ENCODE measurements around the gene RPP25L.

Gene RPP25L

GRCh38 chr9:34650816-34651215 is 38.9 kb upstream of the RPP25L start:
- Histone ChIP-seq H3K4me3 (replicated peaks; ENCODE audit: insufficient read depth, low read length) (no peak overlapping the region), H3K27ac (replicated peaks) (no peak overlapping the region)

GRCh38 chr9:34648673-34649072 is 36.8 kb upstream of the RPP25L start:
- TF ChIP-seq GABPA (IDR thresholded peaks at IDR 0.05; ENCODE audit: low read depth) = no peak
- H3K27ac ChIP-seq (replicated peaks) = no peak overlapping the region
- DNase-seq (ENCODE audit: low read depth in 1 of 2, low spot score in 1 of 2) = no peak
- H3K4me3 ChIP-seq (replicated peaks; ENCODE audit: insufficient read depth, low read length) = no peak overlapping the region
- no peaks in the 10 kb centered on the region for H3K27me3 ChIP-seq (ENCODE audit: insufficient read depth, poor library complexity, severe bottlenecking)

More at GRCh38 chr9:34650816-34651215, 38.9 kb upstream of the RPP25L start:
- H3K27me3 ChIP-seq (ENCODE audit: insufficient read depth, poor library complexity, severe bottlenecking) = no peaks in the 10 kb centered on the region
- no peak for DNase-seq (ENCODE audit: low read depth in 1 of 2, low spot score in 1 of 2)
- TF ChIP-seq POLR2AphosphoS5 (IDR thresholded peaks at IDR 0.05; ENCODE audit: low read depth) (no peak), GABPA (IDR thresholded peaks at IDR 0.05; ENCODE audit: low read depth) (no peak), SPI1 (IDR thresholded peaks at IDR 0.05; ENCODE audit: borderline replicate concordance, low read depth) (no peak), CTCF (IDR thresholded peaks at IDR 0.05; ENCODE audit: insufficient read depth, low read length) (no peak), REST (IDR thresholded peaks at IDR 0.05; ENCODE audit: insufficient replicate concordance, low read depth) (no peak)

- Histone ChIP-seq H3K27me3 (ENCODE audit: insufficient read depth, poor library complexity, severe bottlenecking) (no peaks in the 10 kb centered on the region), H3K4me3 (replicated peaks; ENCODE audit: insufficient read depth, low read length) (peak overlapping the region; percentile 72), H3K27ac (replicated peaks) (no peak overlapping the region)
- DNase-seq (ENCODE audit: low read depth in 1 of 2, low spot score in 1 of 2) = no peak
- TF ChIP-seq GABPA (IDR thresholded peaks at IDR 0.05; ENCODE audit: low read depth) (no peak), CTCF (IDR thresholded peaks at IDR 0.05; ENCODE audit: insufficient read depth, low read length) (no peak), SPI1 (IDR thresholded peaks at IDR 0.05; ENCODE audit: borderline replicate concordance, low read depth) (no peak), REST (IDR thresholded peaks at IDR 0.05; ENCODE audit: insufficient replicate concordance, low read depth) (no peak), POLR2AphosphoS5 (IDR thresholded peaks at IDR 0.05; ENCODE audit: low read depth) (no peak)
Measured at GRCh38 chr9:34647651-34648050, 35.8 kb upstream of the RPP25L start.

- Histone ChIP-seq H3K27ac (replicated peaks) (peak overlapping the region; percentile 69), H3K4me3 (replicated peaks; ENCODE audit: insufficient read depth, low read length) (peak overlapping the region; percentile 72), H3K27me3 (ENCODE audit: insufficient read depth, poor library complexity, severe bottlenecking) (no peaks in the 10 kb centered on the region)
- no peak for TF ChIP-seq REST (IDR thresholded peaks at IDR 0.05; ENCODE audit: insufficient replicate concordance, low read depth)
- no peak for TF ChIP-seq GABPA (IDR thresholded peaks at IDR 0.05; ENCODE audit: low read depth)
- no peak for TF ChIP-seq CTCF (IDR thresholded peaks at IDR 0.05; ENCODE audit: insufficient read depth, low read length)
- TF ChIP-seq POLR2AphosphoS5 (IDR thresholded peaks at IDR 0.05; ENCODE audit: low read depth) = no peak
- no peak for TF ChIP-seq SPI1 (IDR thresholded peaks at IDR 0.05; ENCODE audit: borderline replicate concordance, low read depth)
- DNase-seq (ENCODE audit: low read depth in 1 of 2, low spot score in 1 of 2) = no peak
Measured at GRCh38 chr9:34647084-34647403, 35.1 kb upstream of the RPP25L start.
